Left lobe of liver (tissue), 2 donors: ENCODE measurements around the gene TGFBR2. TPM values are rescaled to one million over a fixed set of nuclear protein-coding genes. Genes with fewer than 3 reads are reported as not detected.

ENCODE experiments used
- ATAC-seq: fragments of 200-7000 bp; cut with Tn5 transposase; one replicate; pipeline ENCODE4 v1.9.1; 2020; ENCODE audit warnings: mild to moderate bottlenecking, moderate library complexity
- DNase-seq: peaks from one replicate; pipeline ENCODE4 v3.0.0-alpha.2; 2020; ENCODE audit warnings: low spot score
- total RNA-seq: library from RNA; stranded (reverse); gene quantifications from one replicate; pipeline ENCODE4 v1.2.1, GENCODE V29; 2021
- donor health status: DM: no; HTN: no; CAD: no; lungs with moderate emphysema.
- donor health status: DM: no; HTN: yes; CAD: no.

Gene TGFBR2
- 26.9 TPM for total RNA-seq

GRCh38 chr3:30606301-30607031, at the start of gene TGFBR2:
TSS of gene TGFBR2 (plus strand) at chr3:30606601. CDS start at chr3:30606884, 283 bp downstream.
- DNase-seq: peak; percentile 95
- peak; percentile 89 for ATAC-seq

DNA sequence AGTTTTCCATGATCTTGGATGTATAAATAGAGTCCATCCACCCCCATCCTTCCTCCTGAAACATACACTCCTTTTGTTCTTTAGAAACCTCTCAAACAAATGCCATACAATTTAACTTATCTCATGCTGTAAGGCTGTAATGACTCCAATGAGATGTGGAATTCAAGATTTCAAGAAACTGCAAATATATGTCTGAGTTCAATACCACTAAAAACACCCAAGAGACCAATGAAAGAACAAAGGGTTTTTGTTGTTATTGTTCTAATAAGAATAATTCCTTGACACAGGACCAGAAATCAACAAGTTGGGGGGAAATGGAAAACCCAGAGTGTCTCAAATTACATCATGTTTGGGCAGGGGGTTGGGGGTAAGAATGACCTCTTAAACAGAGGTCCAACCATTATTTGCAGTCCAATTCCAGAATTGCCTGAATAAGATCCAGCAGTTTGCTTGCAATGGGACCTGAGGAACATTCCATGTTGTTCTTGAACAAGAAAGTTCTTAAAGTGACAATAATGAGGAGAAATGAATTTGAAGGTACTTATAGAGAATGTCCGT, 48.6 kb upstream of the TGFBR2 start:
- DNase-seq (no peak), ATAC-seq (no peak)

DNA sequence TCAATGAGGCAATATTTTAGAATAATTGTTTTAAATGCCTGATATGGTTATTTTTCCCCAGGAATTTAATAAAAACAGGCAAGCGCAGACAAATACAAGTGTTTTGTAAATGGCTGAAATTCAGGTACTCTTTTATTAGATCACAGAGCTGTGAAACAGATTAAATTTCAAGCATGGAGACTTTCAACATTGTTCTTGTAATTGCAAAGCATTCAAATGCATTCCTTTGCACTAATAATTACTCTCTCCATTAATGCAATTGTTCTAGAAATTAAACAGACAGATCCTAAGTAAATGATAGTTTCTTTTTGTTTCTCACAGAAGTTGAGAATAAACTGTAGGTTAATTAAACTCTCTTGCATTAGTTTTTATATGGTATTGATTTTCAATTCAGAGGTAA, 42.4 kb upstream of the TGFBR2 start:
- ATAC-seq (no peak), DNase-seq (no peak)

GRCh38 chr3:30567139-30567753, 39.2 kb upstream of the TGFBR2 start:
- ATAC-seq (peak; percentile 94), DNase-seq (no peak)

DNA sequence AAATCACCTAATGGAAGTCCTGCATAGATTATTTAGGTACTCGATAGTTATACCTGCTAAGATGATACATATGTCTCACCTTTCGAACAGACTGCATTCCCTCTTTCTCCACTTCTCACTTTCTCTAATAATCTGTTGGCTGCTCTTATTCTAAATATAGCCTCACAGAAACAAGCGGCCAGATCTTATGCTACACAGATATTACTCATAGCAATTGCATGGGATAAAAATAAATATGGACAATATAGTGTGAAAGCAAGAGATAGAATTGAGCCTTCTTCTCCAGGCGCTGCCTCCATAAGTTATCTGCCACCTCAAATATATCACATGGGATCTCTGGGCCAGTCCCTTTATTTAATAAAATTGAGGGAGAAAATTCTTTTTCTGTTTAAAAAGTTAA, 29.5 kb upstream of the TGFBR2 start:
- DNase-seq (no peak), ATAC-seq (no peak)

DNA sequence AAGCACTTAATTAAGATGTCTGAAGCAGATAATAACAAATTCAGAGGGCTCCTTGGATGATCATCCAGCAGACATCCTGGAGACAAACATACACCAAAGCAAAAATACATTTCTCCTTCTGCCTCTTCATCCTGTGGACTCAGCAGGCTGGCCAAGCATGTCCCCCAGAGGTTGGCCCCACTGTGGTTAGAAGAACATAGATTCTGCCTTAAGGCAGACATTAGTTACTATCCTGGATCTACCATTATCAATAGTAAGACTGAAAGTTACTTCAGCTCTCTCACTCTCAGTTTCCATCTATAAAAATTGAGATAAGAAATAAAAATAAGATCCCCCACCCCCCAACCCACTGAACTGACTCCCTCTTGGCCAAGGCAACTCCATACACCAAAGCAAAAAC, 28.6 kb upstream of the TGFBR2 start:
- no peak for ATAC-seq
- DNase-seq: no peak

- DNase-seq: peak; percentile 54
Observed at GRCh38 chr3:30578479-30578878, 27.9 kb upstream of the TGFBR2 start.

GRCh38 chr3:30578986-30579579, 27.3 kb upstream of the TGFBR2 start:
- ATAC-seq: no peak
- DNase-seq: no peak

More at GRCh38 chr3:30578479-30578878, 27.9 kb upstream of the TGFBR2 start:
- peak; percentile 83 for ATAC-seq

- ATAC-seq (no peak), DNase-seq (no peak)
Observed at GRCh38 chr3:30581067-30581585, 25.3 kb upstream of the TGFBR2 start.

DNA sequence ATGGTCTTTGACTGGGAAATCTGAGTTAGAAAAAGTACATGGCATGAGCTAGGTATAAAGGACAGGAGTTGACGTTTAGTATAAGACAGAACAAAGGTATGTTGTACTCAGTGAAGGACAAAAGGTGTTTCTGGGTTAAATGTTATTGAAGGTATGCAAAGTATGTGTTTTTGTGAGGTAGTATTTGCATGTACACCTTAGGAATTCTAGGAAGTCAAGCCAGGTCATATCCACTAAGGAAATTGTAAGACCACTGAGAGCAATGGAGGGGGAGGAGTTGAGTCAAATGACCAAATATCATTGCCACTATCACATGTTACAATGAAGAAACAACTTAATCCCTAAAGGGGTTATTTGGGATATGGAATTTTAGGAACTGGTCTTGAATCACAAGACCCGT, 24.4 kb upstream of the TGFBR2 start:
- no peak for DNase-seq
- ATAC-seq: no peak

DNA sequence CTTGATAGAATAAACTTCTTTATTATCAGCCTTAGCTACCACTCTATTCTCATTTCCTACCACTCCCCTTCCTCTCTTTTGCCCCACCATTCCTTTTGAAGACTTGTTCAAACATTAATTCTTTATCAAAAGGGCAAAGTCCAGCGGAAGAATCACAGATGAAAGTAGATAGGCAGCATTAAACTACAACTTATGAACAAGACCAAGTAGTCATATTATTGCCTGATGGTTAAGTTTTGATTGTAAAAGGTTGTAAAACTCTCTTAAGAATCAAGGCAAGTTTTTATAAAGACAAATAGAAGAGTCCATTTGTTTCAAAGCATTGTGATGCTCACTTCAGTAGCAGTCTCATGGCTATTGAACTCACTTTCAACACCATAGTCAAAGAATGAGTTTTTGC, 22.4 kb upstream of the TGFBR2 start:
- DNase-seq (no peak), ATAC-seq (no peak)

DNA sequence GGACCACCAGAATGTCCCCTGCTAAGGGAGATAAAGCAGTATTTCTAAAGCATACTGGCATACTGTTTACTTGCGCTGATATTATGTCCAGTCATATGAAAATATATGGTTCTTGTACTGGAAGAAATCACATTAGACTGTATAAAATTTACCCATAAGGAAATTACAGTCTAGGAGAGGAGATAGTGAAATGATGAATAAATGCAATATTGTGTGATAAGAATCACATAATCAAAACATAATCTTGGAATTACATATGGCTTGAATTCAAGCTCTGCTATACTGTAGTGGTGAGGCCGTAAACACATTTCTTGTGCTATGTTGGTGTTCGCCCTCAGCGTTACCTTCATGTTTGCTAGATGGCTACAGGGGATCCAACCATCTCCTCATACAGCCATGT, 20.7 kb upstream of the TGFBR2 start:
- ATAC-seq (no peak), DNase-seq (no peak)

DNA sequence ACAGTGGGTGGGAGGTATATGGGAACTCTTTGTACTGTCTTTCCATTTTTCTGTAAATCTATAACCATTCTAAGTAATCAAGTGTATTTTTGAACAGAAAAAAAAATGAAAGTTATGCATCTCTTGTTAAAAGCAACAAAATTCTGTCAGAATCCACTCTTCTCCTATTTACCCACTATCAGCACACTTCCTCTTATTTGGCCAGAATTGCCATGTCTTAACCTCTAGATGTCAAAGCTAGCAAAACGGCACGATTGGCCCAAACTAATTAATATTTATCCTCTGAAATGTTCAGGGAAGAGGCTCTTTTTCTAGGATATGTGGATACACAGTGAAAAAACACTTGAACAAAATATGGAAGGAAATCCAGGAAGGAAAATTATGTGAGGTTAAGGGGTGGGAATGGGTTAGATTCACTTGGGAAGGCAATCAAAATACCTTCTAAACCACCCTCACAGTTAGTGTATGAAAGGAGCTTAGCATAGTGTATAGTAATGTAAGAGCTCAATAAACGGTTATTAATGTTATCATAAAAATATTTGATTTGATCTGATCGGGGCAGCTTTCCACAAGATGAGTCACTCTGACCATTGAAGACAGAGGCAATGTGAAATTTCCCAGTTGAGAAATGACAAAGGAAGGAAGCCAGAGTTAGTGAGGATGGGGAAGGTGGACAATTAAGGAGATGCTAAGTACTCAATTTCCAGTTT, 20.1 kb upstream of the TGFBR2 start:
- DNase-seq (no peak), ATAC-seq (no peak)

GRCh38 chr3:30586806-30587486, 19.5 kb upstream of the TGFBR2 start:
- DNase-seq (no peak), ATAC-seq (no peak)

GRCh38 chr3:30587904-30588303, 18.5 kb upstream of the TGFBR2 start:
- DNase-seq: no peak

GRCh38 chr3:30596152-30596551, 10.2 kb upstream of the TGFBR2 start:
- DNase-seq (no peak), ATAC-seq (no peak)

More at GRCh38 chr3:30587904-30588303, 18.5 kb upstream of the TGFBR2 start:
- no peak for ATAC-seq

GRCh38 chr3:30597131-30597768, 9.2 kb upstream of the TGFBR2 start:
- DNase-seq (no peak), ATAC-seq (peak; percentile 93)

GRCh38 chr3:30597769-30598134, 8.6 kb upstream of the TGFBR2 start:
- DNase-seq (no peak), ATAC-seq (peak; percentile 15)

DNA sequence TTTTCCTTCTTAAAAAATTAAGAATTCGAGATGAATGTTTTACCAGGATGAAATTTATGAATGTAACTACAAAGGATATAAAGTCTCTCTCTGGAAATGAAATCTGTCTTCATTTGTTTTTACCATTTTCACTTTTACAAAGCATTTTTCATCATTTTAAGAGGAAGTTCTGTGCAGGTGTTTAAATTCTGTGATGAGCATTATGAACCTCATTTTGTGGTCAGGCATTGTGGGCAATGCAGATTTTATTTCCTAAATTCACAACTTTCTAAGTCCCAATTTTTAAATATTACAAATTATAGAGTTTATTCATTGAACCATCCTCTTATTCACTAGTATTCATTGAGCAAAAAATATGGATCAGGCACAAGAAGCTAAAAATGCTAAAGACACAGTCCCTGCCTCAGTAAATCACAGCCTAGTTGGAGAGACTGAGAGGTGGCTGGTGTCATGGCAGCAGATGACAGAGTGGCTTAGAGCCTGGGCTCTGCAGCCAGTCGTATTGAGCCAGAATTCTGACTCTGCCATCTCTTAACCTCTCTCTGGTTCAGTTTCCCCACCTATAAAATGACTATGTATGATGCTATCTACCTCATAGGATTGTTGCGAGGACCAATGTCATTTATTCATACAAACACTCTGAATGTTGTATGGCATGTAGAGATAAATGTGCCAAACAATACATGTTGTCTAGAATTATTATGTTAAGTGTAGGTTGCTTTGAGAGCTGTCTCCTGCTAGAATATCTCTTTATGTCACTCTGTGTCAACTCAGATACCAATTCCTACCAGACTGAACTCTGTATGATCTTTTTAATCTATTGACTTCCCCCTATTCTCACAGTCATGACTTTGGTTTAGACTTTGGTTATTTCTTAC, 7.5 kb upstream of the TGFBR2 start:
- DNase-seq (no peak), ATAC-seq (no peak)
